ENCODE results near the gene GARIN5B.
"Not testable (repeated sequence)": the region's sequence is repeated elsewhere in the genome, so short reads cannot be mapped to it uniquely, and the experiment has no call there.

- not testable (repeated sequence) for TF ChIP-seq POLR2A, CTCF (IDR thresholded peaks at IDR 0.05)
These were observed 44.4 kb upstream of the GARIN5B start, which contains the start of gene UBE2S for GRCh38 chr19:55407550-55407799.
